ENCODE measurements around the gene PIAS4. TPM values are rescaled to one million over a fixed set of nuclear protein-coding genes. Genes with fewer than 3 reads are reported as not detected.
"Not testable (repeated sequence)": the region's sequence is repeated elsewhere in the genome, so short reads cannot be mapped to it uniquely, and the experiment has no call there.

Gene PIAS4
- total RNA-seq, 1 donor from 2014 or later = 39.8 TPM

DNA sequence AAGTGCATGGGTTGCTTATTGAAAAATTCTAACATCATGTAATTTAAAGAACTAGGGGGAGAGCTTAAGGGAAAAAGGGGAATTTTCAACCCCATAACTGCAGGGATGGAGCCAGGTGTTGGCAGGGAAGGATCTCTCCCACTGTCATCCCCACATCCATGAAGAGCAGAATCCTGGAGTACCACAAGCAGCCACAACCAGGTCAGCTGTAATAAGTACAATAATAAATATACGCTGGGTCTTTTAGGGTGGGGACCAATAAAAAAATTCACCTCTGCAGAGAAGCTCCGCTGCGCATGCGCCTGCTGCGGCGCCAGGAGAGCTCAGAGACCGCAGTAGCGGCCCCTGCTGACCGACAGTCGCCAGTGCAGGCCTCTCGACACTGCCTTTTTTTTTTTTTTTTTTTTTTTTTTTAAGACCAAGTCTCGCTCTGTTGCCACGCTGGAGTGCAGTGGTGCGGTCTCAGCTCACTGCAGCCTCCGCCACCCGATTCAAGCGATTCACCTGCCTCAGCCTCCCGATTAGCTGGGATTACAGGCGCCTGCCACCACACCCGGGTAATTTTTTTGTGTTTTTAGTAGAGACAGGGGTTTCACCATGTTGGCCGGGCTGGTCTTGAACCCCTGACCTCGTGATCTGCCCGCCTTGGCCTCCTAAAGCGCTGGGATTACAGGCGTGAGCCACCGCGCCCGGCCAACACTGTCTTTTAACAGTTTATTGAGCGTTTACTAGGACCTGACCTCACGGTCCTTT, 19.7 kb upstream of the PIAS4 start:
- H3K27ac Mint-ChIP-seq = peak overlapping the region; percentile 93
- H3K4me3 Mint-ChIP-seq = peak overlapping the region; percentile 83
- DNase-seq (ENCODE audit: extremely low spot score, unreplicated experiment) = peak; percentile 91
- peaks cover 20% of the 10 kb centered on the region for H3K36me3 Mint-ChIP-seq
- H3K27me3 Mint-ChIP-seq = peaks cover 3% of the 10 kb centered on the region
- H3K4me1 Mint-ChIP-seq (ENCODE audit: unreplicated experiment) = peaks cover 37% of the 10 kb centered on the region
- no peaks in the 10 kb centered on the region for H3K9me3 Mint-ChIP-seq
- TF ChIP-seq, protein P1, sequence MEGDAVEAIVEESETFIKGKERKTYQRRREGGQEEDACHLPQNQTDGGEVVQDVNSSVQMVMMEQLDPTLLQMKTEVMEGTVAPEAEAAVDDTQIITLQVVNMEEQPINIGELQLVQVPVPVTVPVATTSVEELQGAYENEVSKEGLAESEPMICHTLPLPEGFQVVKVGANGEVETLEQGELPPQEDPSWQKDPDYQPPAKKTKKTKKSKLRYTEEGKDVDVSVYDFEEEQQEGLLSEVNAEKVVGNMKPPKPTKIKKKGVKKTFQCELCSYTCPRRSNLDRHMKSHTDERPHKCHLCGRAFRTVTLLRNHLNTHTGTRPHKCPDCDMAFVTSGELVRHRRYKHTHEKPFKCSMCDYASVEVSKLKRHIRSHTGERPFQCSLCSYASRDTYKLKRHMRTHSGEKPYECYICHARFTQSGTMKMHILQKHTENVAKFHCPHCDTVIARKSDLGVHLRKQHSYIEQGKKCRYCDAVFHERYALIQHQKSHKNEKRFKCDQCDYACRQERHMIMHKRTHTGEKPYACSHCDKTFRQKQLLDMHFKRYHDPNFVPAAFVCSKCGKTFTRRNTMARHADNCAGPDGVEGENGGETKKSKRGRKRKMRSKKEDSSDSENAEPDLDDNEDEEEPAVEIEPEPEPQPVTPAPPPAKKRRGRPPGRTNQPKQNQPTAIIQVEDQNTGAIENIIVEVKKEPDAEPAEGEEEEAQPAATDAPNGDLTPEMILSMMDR (conservative IDR thresholded peaks at IDR 0.05) = peak; percentile 86

GRCh38 chr19:3990815-3991117, 16.8 kb upstream of the PIAS4 start:
- Mint-ChIP-seq H3K36me3 (no peaks in the 10 kb centered on the region), H3K27ac (no peak overlapping the region), H3K27me3 (no peaks in the 10 kb centered on the region), H3K4me1 (ENCODE audit: unreplicated experiment) (peaks cover 20% of the 10 kb centered on the region), H3K4me3 (peak overlapping the region; percentile 39), H3K9me3 (no peaks in the 10 kb centered on the region)
- DNase-seq (ENCODE audit: extremely low spot score, unreplicated experiment) = no peak
- TF ChIP-seq, protein P1 (conservative IDR thresholded peaks at IDR 0.05) = no peak

- DNase-seq (ENCODE audit: extremely low spot score, unreplicated experiment) = no peak
- Mint-ChIP-seq H3K27ac (no peak overlapping the region), H3K27me3 (no peaks in the 10 kb centered on the region), H3K36me3 (no peaks in the 10 kb centered on the region), H3K4me1 (ENCODE audit: unreplicated experiment) (no peaks in the 10 kb centered on the region), H3K4me3 (no peak overlapping the region), H3K9me3 (no peaks in the 10 kb centered on the region)
- TF ChIP-seq, protein P1 (conservative IDR thresholded peaks at IDR 0.05) = no peak
Observed at GRCh38 chr19:3995607-3996006, 11.9 kb upstream of the PIAS4 start.

DNA sequence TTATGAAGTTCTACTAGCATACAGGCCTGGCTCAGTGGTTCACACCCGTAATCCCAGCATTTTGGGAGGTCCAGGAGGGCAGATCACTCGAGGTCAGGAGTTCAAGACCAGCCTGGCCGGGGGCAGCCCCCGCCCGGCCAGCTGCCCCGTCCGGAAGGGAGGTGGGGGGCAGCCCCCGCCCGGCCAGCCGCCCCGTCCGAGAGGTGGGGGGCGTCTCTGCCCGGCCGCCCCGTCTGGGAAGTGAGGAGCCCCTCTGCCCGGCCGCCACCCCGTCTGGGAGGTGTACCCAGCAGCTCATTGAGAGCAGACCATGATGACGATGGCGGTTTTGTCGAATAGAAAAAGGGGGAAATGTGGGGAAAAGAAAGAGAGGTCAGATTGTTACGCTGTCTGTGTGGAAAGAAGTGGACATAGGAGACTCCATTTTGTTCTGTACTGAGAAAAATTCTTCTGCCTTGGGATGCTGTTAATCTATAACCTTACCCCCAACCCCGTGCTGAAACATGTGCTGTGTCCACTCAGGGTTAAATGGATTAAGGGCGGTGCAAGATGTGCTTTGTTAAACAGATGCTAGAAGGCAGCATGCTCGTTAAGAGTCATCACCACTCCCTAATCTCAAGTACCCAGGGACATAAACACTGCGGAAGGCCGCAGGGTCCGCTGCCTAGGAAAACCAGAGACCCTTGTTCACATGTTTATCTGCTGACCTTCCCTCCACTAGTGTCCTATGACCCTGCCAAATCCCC, 8.7 kb upstream of the PIAS4 start:
- not testable (repeated sequence) for H3K36me3 Mint-ChIP-seq; H3K27ac Mint-ChIP-seq; H3K9me3 Mint-ChIP-seq; H3K4me1 Mint-ChIP-seq (ENCODE audit: unreplicated experiment); DNase-seq (ENCODE audit: extremely low spot score, unreplicated experiment); H3K27me3 Mint-ChIP-seq; H3K4me3 Mint-ChIP-seq

GRCh38 chr19:4000798-4001197, 6.7 kb upstream of the PIAS4 start:
- not testable (repeated sequence) for H3K27ac Mint-ChIP-seq; H3K36me3 Mint-ChIP-seq; H3K27me3 Mint-ChIP-seq; H3K4me1 Mint-ChIP-seq (ENCODE audit: unreplicated experiment); H3K4me3 Mint-ChIP-seq; DNase-seq (ENCODE audit: extremely low spot score, unreplicated experiment); H3K9me3 Mint-ChIP-seq

DNA sequence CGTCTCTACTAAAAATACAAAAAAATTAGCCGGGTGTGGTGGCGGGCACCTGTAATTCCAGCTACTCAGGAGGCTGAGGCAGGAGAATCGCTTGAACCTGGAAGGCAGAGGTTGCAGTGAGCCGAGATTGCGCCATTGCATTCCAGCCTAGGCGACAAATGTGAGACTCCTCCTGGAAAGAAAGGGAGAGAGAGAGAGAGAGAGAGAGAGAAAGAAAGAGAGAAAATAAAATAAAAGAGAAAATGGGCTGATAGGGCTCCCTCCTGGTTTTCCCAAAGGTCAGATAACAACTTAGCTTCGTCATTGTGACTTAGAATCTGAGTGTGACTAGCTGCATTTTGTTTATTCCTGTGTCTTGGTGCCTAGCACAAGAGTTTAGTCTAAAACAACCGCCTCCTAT, 2.1 kb upstream of the PIAS4 start:
- H3K27me3 Mint-ChIP-seq; H3K9me3 Mint-ChIP-seq; DNase-seq (ENCODE audit: extremely low spot score, unreplicated experiment); H3K36me3 Mint-ChIP-seq; H3K27ac Mint-ChIP-seq: not testable (repeated sequence)
- Mint-ChIP-seq H3K4me3 (peak overlapping the region; percentile 57), H3K4me1 (ENCODE audit: unreplicated experiment) (peaks cover 20% of the 10 kb centered on the region)

GRCh38 chr19:4007836-4008539, 452 bp downstream of the PIAS4 start:
- no peaks in the 10 kb centered on the region for H3K27me3 Mint-ChIP-seq
- no peak for DNase-seq (ENCODE audit: extremely low spot score, unreplicated experiment)
- TF ChIP-seq, protein P1 (conservative IDR thresholded peaks at IDR 0.05) = no peak
- H3K36me3 Mint-ChIP-seq = no peaks in the 10 kb centered on the region
- no peaks in the 10 kb centered on the region for H3K9me3 Mint-ChIP-seq
- peaks cover 28% of the 10 kb centered on the region for H3K4me1 Mint-ChIP-seq (ENCODE audit: unreplicated experiment)
- peak overlapping the region; percentile 93 for H3K4me3 Mint-ChIP-seq
- H3K27ac Mint-ChIP-seq = peak overlapping the region; percentile 84
